GM18499 (cell line): ENCODE data around the gene MSL3.

Experiments
- ATAC-seq: cut with Tn5 transposase; IDR thresholded peaks from one replicate; pipeline ENCODE4 v1.9.1; 2021; ENCODE audit warnings: moderate number of reproducible peaks; ENCODE audit not compliant: insufficient read depth, unreplicated experiment

Gene MSL3

GRCh38 chrX:11813341-11813740 is 55.3 kb downstream of the MSL3 start:
- no peak for ATAC-seq
